ENCODE data around the gene CLUH.

DNA sequence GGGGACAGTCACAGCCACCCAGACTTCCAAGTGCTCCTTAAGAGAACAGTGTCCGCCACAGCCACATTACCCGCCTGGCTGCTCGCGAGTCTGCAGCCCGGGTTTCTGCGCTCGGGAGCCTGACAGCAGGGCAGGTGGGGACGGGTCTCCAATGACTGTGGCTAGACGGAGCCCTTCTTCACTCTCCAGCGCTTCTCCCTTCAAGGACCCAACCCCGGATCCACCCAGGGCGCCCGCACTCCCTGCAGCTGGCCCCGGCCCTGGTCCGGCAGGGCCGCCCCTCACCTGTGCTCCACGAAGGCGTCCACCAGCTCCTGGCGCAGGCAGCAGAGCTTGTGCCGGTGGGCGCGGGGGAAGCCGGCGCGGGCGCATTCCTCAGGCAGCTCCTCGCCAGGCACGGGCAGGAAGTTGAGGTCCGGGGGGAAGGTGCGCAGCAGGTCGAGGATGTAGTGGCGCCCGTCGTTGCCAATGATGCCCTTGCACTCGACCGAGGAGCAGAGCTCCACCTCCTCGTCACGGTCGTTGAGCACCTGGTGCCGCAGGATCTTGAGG lies 13.9 kb downstream of the CLUH start:
- TF ChIP-seq, protein P1, sequence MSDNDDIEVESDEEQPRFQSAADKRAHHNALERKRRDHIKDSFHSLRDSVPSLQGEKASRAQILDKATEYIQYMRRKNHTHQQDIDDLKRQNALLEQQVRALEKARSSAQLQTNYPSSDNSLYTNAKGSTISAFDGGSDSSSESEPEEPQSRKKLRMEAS (IDR thresholded peaks at IDR 0.05): no peak
- TF ChIP-seq, protein P2, sequence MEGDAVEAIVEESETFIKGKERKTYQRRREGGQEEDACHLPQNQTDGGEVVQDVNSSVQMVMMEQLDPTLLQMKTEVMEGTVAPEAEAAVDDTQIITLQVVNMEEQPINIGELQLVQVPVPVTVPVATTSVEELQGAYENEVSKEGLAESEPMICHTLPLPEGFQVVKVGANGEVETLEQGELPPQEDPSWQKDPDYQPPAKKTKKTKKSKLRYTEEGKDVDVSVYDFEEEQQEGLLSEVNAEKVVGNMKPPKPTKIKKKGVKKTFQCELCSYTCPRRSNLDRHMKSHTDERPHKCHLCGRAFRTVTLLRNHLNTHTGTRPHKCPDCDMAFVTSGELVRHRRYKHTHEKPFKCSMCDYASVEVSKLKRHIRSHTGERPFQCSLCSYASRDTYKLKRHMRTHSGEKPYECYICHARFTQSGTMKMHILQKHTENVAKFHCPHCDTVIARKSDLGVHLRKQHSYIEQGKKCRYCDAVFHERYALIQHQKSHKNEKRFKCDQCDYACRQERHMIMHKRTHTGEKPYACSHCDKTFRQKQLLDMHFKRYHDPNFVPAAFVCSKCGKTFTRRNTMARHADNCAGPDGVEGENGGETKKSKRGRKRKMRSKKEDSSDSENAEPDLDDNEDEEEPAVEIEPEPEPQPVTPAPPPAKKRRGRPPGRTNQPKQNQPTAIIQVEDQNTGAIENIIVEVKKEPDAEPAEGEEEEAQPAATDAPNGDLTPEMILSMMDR (IDR thresholded peaks at IDR 0.05 in 2 of 3, conservative IDR thresholded peaks at IDR 0.05 in 1 of 3; ENCODE audit: borderline replicate concordance in 1 of 3, insufficient read depth in 1 of 3, low read depth in 2 of 3, low read length in 2 of 3): no peak
- no peak for TF ChIP-seq EZH2 (IDR thresholded peaks at IDR 0.05)
- no peak for TF ChIP-seq TCF7L2 (IDR thresholded peaks at IDR 0.05; ENCODE audit: borderline replicate concordance, extremely low read depth, insufficient read depth, insufficient read length)
- TF ChIP-seq SP1 (IDR thresholded peaks at IDR 0.05; ENCODE audit: low read depth): no peak
- TF ChIP-seq POLR2A (IDR thresholded peaks at IDR 0.05; ENCODE audit: borderline replicate concordance, extremely low read depth, insufficient read depth, insufficient read length): no peak
- no peak for TF ChIP-seq CEBPB (IDR thresholded peaks at IDR 0.05; ENCODE audit: low read depth)
- TF ChIP-seq, protein P3, sequence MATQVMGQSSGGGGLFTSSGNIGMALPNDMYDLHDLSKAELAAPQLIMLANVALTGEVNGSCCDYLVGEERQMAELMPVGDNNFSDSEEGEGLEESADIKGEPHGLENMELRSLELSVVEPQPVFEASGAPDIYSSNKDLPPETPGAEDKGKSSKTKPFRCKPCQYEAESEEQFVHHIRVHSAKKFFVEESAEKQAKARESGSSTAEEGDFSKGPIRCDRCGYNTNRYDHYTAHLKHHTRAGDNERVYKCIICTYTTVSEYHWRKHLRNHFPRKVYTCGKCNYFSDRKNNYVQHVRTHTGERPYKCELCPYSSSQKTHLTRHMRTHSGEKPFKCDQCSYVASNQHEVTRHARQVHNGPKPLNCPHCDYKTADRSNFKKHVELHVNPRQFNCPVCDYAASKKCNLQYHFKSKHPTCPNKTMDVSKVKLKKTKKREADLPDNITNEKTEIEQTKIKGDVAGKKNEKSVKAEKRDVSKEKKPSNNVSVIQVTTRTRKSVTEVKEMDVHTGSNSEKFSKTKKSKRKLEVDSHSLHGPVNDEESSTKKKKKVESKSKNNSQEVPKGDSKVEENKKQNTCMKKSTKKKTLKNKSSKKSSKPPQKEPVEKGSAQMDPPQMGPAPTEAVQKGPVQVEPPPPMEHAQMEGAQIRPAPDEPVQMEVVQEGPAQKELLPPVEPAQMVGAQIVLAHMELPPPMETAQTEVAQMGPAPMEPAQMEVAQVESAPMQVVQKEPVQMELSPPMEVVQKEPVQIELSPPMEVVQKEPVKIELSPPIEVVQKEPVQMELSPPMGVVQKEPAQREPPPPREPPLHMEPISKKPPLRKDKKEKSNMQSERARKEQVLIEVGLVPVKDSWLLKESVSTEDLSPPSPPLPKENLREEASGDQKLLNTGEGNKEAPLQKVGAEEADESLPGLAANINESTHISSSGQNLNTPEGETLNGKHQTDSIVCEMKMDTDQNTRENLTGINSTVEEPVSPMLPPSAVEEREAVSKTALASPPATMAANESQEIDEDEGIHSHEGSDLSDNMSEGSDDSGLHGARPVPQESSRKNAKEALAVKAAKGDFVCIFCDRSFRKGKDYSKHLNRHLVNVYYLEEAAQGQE (IDR thresholded peaks at IDR 0.05; ENCODE audit: low read depth): no peak
- TF ChIP-seq POLR2AphosphoS5 (IDR thresholded peaks at IDR 0.05; ENCODE audit: low read depth, low read length): no peak
- TF ChIP-seq SIN3A (IDR thresholded peaks at IDR 0.05; ENCODE audit: low read depth): no peak
- TF ChIP-seq EGR1 (IDR thresholded peaks at IDR 0.05; ENCODE audit: low read depth): no peak
- no peak for TF ChIP-seq SRF (IDR thresholded peaks at IDR 0.05; ENCODE audit: low read depth)
- no peak for TF ChIP-seq ELF1 (IDR thresholded peaks at IDR 0.05; ENCODE audit: borderline replicate concordance, low read depth)
- TF ChIP-seq ZNF274 (IDR thresholded peaks at IDR 0.05; ENCODE audit: low read depth, low read length): no peak

Data from HCT116 (cell line).